ENCODE measurements around the gene PLEKHG1. TPM values are rescaled to one million over a fixed set of nuclear protein-coding genes. Genes with fewer than 3 reads are reported as not detected.

The PLEKHG1 gene
- total RNA-seq, 1 donor from 2014 or later: 3.3 TPM

- no peaks in the 10 kb centered on the region for H3K4me1 Mint-ChIP-seq (ENCODE audit: unreplicated experiment)
- no peaks in the 10 kb centered on the region for H3K9me3 Mint-ChIP-seq (ENCODE audit: unreplicated experiment)
- no peaks in the 10 kb centered on the region for H3K36me3 Mint-ChIP-seq (ENCODE audit: unreplicated experiment)
- H3K27me3 Mint-ChIP-seq (ENCODE audit: unreplicated experiment): peaks cover 32% of the 10 kb centered on the region
- DNase-seq (ENCODE audit: extremely low spot score, unreplicated experiment): no peak
- no peak overlapping the region for H3K4me3 Mint-ChIP-seq (ENCODE audit: unreplicated experiment)
- no peak overlapping the region for H3K27ac Mint-ChIP-seq (ENCODE audit: unreplicated experiment)
- TF ChIP-seq CTCF (IDR thresholded peaks at IDR 0.05): no peak
These were observed 38.8 kb upstream of the PLEKHG1 start for GRCh38 chr6:150560884-150561219.

- DNase-seq (ENCODE audit: extremely low spot score, unreplicated experiment): no peak
- Mint-ChIP-seq H3K27me3 (ENCODE audit: unreplicated experiment) (peaks cover 33% of the 10 kb centered on the region), H3K4me3 (ENCODE audit: unreplicated experiment) (no peak overlapping the region), H3K27ac (ENCODE audit: unreplicated experiment) (no peak overlapping the region), H3K36me3 (ENCODE audit: unreplicated experiment) (no peaks in the 10 kb centered on the region), H3K9me3 (ENCODE audit: unreplicated experiment) (no peaks in the 10 kb centered on the region), H3K4me1 (ENCODE audit: unreplicated experiment) (no peaks in the 10 kb centered on the region)
- TF ChIP-seq CTCF (IDR thresholded peaks at IDR 0.05): no peak
These were observed 33.7 kb upstream of the PLEKHG1 start for GRCh38 chr6:150565945-150566344.

- H3K27me3 Mint-ChIP-seq (ENCODE audit: unreplicated experiment): peaks cover 33% of the 10 kb centered on the region
- no peaks in the 10 kb centered on the region for H3K36me3 Mint-ChIP-seq (ENCODE audit: unreplicated experiment)
- H3K9me3 Mint-ChIP-seq (ENCODE audit: unreplicated experiment): no peaks in the 10 kb centered on the region
- H3K27ac Mint-ChIP-seq (ENCODE audit: unreplicated experiment): no peak overlapping the region
- H3K4me1 Mint-ChIP-seq (ENCODE audit: unreplicated experiment): no peaks in the 10 kb centered on the region
- DNase-seq (ENCODE audit: extremely low spot score, unreplicated experiment): no peak
- TF ChIP-seq CTCF (IDR thresholded peaks at IDR 0.05): no peak
- no peak overlapping the region for H3K4me3 Mint-ChIP-seq (ENCODE audit: unreplicated experiment)
These were observed 33.2 kb upstream of the PLEKHG1 start for GRCh38 chr6:150566486-150566885.

GRCh38 chr6:150567380-150567779, 32.3 kb upstream of the PLEKHG1 start:
- Mint-ChIP-seq H3K9me3 (ENCODE audit: unreplicated experiment) (no peaks in the 10 kb centered on the region), H3K27ac (ENCODE audit: unreplicated experiment) (no peak overlapping the region), H3K27me3 (ENCODE audit: unreplicated experiment) (peaks cover 36% of the 10 kb centered on the region), H3K36me3 (ENCODE audit: unreplicated experiment) (no peaks in the 10 kb centered on the region), H3K4me1 (ENCODE audit: unreplicated experiment) (no peaks in the 10 kb centered on the region), H3K4me3 (ENCODE audit: unreplicated experiment) (no peak overlapping the region)
- no peak for DNase-seq (ENCODE audit: extremely low spot score, unreplicated experiment)
- TF ChIP-seq CTCF (IDR thresholded peaks at IDR 0.05): no peak

GRCh38 chr6:150567823-150568383, 31.8 kb upstream of the PLEKHG1 start:
- no peaks in the 10 kb centered on the region for H3K4me1 Mint-ChIP-seq (ENCODE audit: unreplicated experiment)
- peaks cover 41% of the 10 kb centered on the region for H3K27me3 Mint-ChIP-seq (ENCODE audit: unreplicated experiment)
- H3K9me3 Mint-ChIP-seq (ENCODE audit: unreplicated experiment): no peaks in the 10 kb centered on the region
- no peak for DNase-seq (ENCODE audit: extremely low spot score, unreplicated experiment)
- no peak for TF ChIP-seq CTCF (IDR thresholded peaks at IDR 0.05)
- H3K4me3 Mint-ChIP-seq (ENCODE audit: unreplicated experiment): no peak overlapping the region
- no peak overlapping the region for H3K27ac Mint-ChIP-seq (ENCODE audit: unreplicated experiment)
- H3K36me3 Mint-ChIP-seq (ENCODE audit: unreplicated experiment): no peaks in the 10 kb centered on the region
